GM18861 (cell line): ENCODE data around the gene BBS9.

Source experiments
- ATAC-seq: cut with Tn5 transposase; IDR thresholded peaks from one replicate; pipeline ENCODE4 v1.9.1; 2021; ENCODE audit not compliant: unreplicated experiment

Gene BBS9

DNA sequence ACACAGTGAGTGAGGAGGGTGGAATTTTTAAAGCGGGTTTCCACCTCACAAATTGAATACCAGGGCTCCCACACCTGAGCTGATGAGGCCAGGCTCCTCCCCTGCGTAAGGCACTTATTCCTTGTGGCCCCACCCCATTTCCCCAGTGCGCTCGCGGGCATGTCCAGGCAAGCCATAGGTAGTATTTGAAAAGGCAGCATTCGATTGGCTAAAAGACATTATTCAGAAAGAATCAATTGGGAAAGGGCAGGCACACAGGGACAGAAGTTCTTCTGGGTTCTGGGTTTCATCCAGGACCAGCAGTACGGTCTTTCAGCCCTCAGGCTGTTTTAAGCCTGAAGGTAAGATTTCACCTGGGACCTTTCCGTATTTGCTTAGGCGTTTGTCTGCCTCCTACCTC, 222.3 kb downstream of the BBS9 start:
- no peak for ATAC-seq

DNA sequence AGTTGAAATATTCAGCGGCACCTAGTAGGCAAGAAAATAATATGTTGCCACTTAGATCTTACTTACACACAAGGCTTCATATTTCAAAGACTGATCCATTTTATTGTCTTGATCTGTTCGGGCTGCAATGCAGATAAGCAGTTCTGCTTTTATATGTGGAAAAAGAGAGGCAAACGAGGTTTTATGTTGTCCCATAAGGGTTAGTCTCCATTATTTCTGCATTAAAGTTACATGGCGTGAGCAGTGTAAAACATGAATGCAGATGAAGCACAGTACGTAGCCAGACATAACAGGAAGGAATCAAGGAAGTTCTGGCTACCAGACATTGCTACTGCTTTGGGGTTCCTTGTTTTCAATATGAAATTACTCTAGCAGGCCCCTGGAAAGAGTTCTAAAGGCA, 224.8 kb downstream of the BBS9 start:
- no peak for ATAC-seq

DNA sequence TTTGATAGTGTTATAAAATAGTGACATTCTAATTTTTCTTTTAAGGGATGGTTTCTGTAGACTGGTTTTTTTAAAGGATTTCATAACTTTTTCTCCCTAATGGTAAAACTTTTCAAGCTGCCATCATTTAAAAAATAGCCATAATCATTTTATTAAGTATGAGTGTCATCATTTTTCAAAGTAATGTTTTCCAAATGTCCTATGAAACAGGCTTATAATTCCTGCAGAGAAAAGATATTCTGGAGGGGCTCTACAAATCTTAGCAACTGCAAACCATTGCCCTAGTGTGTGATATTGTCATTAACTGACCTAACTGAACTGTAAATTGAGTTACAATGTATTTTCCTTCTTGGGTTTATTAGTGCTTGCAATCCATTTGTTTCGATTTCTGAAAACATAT, 226.0 kb downstream of the BBS9 start:
- no peak for ATAC-seq

DNA sequence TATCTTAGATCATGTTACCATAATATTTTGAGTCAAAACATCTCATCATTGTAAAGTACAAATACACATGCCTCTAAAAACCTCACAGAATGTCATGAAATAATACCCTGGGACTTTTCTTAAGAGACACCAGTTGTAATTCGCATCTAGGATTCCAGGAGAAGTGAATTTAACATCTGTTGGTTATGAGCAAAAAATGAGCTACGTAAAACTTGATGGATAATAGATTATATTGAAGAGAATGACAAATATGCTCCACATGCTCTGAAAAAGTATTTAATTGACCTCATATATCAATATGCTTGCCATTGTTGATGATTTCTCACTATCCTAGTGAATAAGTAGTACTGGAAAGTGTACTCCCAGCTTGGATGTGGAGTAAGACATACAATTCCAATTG, 227.0 kb downstream of the BBS9 start:
- ATAC-seq, result no peak

DNA sequence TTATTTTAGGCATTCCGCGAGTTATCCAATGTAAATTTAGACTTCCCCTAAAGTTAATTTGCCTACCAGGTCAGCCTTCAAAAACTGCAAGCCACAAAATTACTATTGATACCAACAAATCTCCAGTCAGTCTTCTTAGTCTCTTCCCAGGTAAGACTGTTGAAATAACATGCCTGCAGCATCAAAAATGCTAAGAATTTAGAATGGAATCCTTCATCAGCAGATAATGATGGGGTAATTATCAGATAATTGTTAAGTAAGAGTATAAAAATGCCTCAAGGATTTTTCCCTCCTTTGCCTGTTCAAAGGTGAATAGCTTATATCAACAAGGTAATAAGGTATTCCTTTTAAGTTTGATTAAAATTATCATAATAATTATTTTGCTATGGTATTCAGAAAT, 228.5 kb downstream of the BBS9 start:
- ATAC-seq, result no peak

DNA sequence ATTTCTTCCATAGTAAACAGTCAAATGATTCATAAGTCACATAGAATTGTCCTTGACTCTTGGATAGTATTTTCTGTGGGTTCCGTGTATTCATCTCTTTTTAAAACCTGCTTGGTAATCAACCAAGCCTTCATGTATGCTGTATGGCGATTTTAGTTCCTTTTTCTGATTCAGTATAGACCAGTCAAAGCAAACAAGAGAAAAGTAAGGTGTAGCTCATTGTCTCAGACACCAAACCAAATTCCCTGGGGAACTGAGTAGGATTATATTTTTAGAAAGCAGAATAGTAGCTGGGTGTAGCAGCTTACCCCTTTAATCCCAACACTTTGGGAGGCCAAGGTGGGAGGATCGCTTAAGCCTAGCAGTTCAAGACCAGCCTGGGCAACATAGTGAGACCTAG, 240.5 kb downstream of the BBS9 start:
- no peak for ATAC-seq

DNA sequence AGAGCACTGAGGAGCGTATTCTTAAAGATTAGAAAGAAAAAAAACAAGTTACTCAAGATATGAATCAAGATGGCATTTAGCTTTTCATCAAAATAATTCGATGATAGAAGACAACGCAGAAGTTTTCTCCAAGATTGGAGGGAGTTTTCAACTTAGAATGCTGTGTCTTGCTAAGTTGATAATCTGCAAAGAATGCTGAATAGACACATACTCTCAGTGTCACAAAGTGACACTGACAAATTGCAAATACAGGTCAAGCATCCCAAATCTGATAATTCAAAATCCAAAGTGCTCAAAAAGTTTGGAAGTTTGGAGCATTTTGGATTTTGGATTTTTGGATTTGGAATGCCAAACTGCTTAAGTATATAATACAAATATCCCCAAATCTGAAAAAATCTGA, 243.8 kb downstream of the BBS9 start:
- no peak for ATAC-seq

DNA sequence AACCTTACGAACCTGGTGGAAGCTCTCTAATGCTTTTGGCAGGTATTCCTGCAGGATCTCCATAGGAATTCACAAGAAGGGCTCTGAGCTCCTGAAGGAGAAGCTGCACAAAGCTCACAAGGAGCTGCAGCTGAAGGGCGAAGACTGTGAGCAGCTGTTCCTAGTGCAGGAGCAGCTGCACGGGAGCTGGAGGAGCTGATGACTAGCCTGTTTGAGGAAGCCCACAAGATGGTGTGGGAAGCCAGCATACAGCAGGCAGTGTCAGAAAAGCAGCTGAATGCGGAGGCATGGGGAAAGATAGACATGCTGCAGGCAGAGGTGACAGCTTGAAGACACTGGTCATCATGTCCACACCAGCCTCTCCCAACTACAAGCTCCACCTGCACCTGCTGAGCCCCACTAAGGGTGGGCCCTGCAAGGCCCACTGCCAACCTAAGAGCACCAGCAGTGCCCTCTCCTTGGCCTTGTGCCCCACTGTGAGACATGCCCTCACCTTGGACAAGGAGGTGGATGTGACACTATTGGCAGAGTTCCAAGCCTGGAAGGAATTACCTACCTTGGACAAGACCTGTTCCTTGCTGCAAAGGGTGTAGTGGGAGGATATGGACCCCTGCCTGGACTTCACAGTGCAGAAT, 250.6 kb downstream of the BBS9 start:
- ATAC-seq, result no peak

DNA sequence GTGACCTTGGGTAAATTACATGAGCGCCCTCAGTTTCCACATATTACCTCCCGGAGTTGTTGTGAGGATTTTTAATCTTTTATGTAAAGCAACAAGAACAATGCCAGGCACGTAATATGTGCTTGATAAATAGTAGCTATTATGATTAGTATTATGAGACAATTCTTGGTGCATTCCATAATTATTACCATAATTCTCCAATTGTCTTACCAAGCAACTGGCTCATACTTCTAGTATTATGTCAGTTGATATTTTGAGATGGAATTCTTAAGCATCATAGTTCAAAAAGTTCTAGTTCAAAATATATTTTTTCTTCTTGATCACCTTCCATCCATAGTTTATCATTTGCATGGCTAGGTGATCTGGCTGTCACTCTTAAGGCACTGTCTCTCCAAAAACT, 259.0 kb downstream of the BBS9 start:
- ATAC-seq, result no peak

DNA sequence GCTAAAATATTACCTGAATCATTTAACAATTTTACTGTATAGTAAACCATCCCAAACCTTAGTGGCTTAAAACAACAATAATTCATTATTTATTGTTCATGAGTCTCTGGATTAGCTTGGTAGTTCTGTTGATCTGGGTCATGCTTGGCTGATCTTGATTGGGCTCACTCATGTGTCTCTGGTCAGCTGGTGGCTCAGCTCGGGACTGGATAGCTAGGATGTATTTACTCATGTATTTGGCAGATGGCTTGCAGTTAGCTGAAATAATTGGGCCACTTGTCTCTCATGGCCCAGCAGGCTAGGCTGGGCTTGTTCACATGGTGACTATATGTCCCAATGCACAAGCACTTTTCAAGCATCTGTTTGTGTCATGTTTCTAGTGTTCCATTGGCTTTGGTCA, 262.8 kb downstream of the BBS9 start:
- no peak for ATAC-seq

DNA sequence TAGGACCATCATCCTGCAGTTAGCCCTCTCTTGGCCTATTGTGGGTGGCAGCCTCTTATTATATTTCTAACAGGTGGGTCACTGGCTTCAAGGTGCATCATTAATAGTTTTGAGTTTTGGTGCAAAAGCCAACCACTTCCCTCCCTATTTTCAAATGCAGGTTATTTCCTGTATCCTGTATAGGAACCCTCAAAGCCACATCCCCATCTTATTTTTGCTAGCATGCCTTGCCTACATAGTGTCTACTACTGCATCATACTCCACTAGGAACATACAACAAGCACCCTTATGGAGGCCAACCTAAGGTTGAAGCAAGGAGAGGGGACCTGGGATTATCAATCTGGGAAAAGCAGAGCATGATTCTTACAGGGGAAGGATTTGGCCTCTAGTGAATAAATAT, 264.4 kb downstream of the BBS9 start:
- ATAC-seq, result no peak

DNA sequence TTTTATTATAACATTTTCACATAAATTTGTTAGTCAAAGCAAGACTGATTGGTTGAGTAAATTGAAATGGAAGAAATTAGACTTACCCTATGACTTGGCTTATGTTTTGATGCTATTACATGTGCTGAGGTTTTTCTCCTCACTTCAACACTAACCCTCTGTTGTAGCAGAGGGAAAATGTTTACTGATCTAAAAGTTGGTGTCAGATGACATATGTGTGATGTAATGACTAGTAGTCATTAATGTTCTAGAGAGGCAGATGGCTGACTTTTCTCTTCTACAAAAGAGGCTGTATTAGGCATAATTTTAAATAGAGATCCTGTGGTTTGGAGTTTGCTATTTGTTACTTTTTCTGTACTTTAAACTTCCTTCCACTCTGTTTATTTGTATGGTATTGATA, 266.0 kb downstream of the BBS9 start:
- no peak for ATAC-seq

DNA sequence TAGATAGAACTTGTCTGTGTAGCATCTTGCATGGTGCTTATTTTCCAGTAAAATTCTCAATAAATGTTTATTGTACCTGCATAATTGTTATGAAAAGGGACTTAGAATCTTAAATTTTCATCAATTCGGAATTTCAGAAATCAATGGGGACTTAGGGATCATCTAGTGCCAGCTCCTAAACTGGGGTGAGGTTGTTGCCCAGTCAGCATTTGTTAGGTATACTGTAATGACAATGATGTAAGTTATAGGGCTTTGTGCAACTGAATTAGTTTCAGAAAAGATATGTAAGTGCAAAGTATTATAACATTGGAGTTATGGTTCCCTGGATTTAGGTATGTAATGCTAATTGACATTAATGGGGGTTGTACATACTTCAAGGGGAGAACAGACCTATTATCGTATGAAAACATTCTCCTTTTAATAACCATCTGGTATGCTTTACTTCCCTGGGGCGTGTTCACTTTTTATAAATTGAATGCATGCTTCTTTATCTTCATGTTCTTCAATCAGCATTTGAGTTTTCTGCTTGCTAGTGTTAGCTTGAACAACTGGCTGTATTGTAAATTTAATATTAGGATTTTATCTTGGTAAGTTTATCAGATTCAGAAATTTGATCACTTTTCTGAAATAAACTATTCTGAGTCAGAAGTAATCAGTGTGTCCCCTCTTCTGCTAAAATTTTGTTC, 270.3 kb downstream of the BBS9 start:
- ATAC-seq, result no peak

DNA sequence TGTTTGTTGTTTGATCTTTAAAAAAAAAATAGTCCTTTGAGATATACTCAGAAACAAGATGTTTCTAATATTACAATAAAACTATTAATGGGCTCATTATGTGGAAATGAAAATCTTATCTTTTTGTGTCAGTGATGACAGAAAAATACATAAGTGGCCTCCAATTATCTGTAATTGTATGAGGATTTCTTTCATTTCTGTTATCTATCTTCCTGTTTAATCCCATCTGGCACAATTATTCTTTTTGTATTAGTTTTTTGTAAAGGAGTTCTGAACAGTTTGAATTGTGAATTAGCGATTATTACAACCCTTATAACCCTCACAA, 270.8 kb downstream of the BBS9 start:
- no peak for ATAC-seq

DNA sequence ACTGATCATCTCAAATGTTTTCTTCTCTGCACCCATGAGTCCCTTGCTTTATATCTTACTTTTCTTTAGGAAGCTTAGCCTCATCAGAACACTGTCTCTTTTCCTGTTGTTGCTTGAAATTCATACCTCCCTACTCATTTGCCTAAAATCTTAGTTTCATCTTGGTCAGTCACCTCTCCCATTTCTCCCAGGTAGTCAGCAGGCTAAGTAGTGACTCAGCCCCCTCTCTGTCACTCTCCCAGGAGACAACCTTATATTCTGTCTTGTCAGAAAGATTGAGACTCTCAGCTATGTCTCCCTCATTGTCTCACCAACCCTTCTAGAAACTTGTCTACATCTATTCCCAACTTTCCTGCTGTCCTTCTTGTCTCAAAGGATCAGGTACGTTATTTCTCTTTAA, 280.9 kb downstream of the BBS9 start:
- no peak for ATAC-seq

DNA sequence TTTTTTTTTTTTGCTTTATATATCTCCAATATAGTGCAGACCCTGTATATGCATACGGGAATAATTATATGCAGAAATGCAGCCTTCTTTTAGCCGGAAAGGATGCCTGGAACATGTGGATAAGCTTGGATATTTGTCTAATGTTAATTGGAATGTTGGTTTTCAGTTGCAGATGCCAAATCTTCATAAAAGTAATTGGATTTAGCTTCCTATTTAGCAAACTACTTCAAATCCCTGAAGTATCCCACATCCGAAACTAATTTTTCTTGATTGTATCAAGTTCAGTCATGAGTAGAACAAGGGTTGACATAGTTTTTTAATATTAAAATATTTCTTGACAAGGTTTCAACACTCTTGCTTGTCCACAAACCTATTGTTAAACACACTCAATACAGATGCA, 281.7 kb downstream of the BBS9 start:
- no peak for ATAC-seq

DNA sequence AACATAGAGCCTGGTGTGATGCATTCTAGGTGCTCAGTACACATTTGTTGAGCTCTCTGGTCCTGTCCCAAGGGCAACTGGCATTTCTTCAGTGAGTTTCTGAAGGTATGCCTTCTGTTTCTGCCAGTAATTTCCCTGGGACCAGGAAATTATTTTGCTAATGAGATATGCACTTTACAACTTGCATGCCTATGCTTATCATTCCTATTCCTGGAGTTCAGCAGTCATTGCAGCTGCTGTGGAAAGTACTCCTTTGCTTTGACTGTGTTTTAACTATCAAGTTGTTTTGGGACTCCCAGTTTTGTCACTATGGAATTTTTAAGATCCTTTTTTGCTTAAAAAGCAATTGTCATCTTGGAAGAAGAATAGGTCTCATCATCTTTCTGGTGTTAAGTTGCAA, 283.0 kb downstream of the BBS9 start:
- ATAC-seq, result no peak

DNA sequence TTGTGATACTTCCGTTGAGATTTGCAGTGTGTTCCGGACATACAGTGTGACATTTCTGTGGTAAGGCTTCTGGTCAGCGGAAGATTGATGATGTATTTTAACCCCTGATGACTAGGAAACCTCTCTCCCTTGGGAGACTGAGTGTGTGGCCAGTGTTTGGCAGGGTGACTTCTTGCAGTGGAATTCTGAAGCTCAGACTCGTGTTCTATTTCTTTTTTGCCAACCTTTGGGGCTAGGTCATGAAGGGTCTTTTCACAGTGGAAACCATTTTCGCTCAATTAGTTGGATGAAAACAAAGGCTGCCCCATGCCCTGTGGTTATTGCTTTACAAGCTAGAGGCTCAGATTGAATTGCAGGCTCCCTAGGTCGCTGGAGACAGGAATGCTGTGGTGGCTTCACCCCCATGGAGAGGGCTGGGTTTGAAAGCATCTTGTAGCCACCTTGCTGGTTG, 288.9 kb downstream of the BBS9 start:
- no peak for ATAC-seq

DNA sequence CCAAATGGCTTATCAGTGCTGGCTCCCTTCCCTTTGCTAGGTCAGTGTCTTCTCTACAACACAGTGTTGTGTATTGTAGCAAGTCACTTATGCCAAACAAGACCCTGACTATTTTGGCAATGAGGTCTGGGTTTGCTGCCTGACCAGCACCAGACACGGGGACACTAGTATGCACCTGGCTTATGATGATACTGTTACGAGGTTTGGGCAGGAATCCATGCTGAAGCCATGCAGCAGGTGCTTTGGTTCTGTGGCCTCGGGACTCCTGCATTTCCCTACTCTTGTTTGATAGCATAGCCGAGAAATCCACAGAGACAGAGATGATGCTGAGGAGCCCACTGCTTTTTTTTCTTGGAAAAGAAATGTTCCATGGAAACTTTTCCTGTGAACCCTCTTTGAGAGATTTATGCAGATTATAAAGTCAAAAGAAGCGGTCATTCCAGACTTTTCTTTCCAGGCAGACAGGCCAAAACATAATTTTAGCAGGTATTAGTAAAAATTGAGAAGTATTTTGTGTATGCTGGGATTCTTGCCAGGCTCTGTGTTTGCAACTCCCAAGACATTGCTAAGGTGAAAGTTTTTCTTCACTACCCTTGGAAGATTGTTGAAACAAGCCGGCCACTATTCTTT, 291.1 kb downstream of the BBS9 start:
- ATAC-seq, result no peak

DNA sequence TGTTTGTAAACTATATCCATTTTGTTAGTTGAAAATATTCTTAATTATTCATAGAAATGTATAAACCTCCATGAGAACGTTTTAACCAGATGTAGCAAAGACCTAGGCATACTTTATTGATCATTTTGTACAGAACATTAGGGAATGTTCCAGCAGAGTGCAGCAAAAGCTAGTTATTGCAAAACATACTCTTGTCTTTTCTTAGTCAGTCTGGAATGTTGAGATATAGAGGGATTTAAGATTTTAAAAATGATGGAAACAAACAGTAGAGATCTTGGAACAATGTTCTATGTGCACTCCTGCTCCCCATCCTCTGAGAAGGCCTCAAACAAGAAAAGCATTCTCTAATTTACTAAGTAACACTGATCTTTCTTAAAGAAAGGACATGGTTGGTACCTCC, 292.1 kb downstream of the BBS9 start:
- no peak for ATAC-seq

DNA sequence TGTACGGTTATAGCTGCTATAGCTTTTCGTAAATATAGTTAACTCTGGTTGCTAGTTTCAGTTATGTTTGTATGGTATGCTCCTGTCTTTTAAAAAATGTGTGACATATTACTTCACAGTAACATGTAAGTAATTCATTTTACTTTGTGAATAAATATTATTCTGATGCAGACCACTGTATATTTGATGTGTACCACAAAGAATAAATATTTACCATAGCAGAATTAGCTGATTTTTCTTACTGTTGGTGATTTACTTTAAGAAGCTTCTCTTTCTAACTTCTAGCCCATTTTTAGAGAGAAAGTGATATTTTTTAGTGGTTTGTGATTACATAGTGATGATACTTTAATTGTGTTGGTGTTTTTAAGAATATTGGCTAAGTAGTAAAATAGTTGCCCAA, 292.8 kb downstream of the BBS9 start:
- no peak for ATAC-seq

DNA sequence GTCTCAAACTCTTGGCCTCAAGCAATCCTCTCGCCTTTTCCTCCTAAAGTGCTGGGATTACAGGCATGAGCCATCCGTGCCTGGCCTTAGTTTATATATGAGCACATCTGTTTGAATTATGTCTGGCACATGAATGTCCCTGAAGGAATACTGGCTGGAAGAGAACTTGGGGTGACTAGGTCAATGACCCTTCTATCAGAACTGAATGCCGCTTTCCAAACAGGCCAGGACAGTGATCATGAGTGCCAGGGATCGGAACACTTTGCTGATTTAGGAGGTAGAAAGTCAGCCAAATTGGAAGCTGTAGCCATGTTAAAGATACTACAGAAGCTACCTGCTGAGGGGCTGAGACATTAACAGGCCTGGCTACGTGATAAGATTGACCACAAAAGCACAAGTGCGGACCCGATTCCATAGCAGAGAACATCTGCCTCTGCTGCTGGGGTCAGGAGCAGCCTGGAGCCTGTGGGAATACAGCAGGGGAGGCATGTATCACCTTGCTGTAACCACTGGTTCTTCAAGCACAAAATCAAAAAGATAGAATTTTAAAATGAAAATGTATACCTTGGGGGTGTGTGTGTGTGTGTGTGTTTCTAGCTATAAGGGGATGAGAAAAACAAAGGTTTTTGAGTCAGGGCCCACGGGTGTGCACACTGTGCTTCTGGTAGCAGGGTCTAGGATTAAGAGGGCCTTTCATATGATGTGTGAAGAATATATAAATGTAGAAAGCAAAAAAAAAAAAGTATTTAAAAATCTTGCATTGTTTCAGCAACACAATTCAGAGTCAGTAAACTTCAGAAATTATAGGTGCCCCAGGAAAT, 293.7 kb downstream of the BBS9 start:
- no peak for ATAC-seq
